ENCODE data around the gene UNC5C.

Gene UNC5C

DNA sequence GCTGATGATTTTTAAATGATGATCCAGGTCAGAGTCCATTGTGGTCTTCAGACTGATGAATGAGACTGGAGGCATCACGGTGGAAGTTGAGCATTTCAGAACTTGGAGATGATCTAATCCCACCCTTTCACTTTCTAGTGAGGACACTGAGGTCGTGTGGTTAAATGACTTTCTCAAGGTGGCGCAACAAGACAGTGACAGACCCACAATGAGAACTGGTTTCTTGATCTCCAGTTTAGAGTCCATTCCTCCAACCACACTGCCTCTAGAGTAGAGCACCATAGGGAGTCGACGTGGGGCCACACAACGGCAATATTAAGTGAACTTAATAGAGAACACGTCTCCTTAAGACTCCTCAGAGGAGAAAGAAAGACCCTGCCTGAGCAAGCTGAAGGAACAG is 381.0 kb downstream of the UNC5C start:
- TF ChIP-seq, protein P1, sequence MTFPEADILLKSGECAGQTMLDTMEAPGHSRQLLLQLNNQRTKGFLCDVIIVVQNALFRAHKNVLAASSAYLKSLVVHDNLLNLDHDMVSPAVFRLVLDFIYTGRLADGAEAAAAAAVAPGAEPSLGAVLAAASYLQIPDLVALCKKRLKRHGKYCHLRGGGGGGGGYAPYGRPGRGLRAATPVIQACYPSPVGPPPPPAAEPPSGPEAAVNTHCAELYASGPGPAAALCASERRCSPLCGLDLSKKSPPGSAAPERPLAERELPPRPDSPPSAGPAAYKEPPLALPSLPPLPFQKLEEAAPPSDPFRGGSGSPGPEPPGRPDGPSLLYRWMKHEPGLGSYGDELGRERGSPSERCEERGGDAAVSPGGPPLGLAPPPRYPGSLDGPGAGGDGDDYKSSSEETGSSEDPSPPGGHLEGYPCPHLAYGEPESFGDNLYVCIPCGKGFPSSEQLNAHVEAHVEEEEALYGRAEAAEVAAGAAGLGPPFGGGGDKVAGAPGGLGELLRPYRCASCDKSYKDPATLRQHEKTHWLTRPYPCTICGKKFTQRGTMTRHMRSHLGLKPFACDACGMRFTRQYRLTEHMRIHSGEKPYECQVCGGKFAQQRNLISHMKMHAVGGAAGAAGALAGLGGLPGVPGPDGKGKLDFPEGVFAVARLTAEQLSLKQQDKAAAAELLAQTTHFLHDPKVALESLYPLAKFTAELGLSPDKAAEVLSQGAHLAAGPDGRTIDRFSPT (tag by site-specific recombination; IDR thresholded peaks at IDR 0.05), result no peak
- TF ChIP-seq CTCF (tag by site-specific recombination; IDR thresholded peaks at IDR 0.05), result 0 out of 2 replicates have a peak, but pooled peaks have one; percentile 16
- CTCF ChIA-PET, result interaction anchor here (0.7 kb wide), 2 partner anchors 341 to 1019 kb away, joined by 3 to 4 read pairs; no protein-coding TSS in a partner anchor
- no peak overlapping the region for H3K27ac ChIP-seq (ENCODE audit: extremely low read depth, low read depth, low read length)
- H3K9me3 ChIP-seq (ENCODE audit: control insufficient read depth, insufficient read depth, low read depth, low read length), result no peaks in the 10 kb centered on the region
- POLR2A ChIA-PET, result no interaction called here
- no peak overlapping the region for H3K4me3 ChIP-seq (ENCODE audit: low read depth, low read length)
- peaks cover 0 to 12% of the 10 kb centered on the region in 2 experiments; a peak in 1 of 3 replicates for H3K36me3 ChIP-seq (ENCODE audit: control insufficient read depth in 2 of 2, insufficient read depth in 1 of 2, low read length in 2 of 2)
- no peaks in the 10 kb centered on the region for H3K4me1 ChIP-seq (ENCODE audit: control insufficient read depth, insufficient read depth, low read length)

GRCh38 chr4:95165926-95166524 is 382.7 kb downstream of the UNC5C start:
- H3K27ac ChIP-seq (ENCODE audit: extremely low read depth, low read depth, low read length), result no peak overlapping the region
- no peaks in the 10 kb centered on the region for H3K9me3 ChIP-seq (ENCODE audit: control insufficient read depth, insufficient read depth, low read depth, low read length)
- TF ChIP-seq TCF7L2 (IDR thresholded peaks at IDR 0.05; ENCODE audit: borderline replicate concordance, low read depth, low read length) (no peak), ZNF768 (tag by site-specific recombination; IDR thresholded peaks at IDR 0.05) (no peak), ZNF530 (tag by site-specific recombination; IDR thresholded peaks at IDR 0.05; ENCODE audit: low read depth) (no peak), ZNF596 (tag by site-specific recombination; IDR thresholded peaks at IDR 0.05) (no peak), ZNF660 (tag by site-specific recombination; IDR thresholded peaks at IDR 0.05) (0 out of 2 replicates have a peak, but pooled peaks have one; percentile 24), SCRT2 (tag by site-specific recombination; IDR thresholded peaks at IDR 0.05) (peak; percentile 47; the same call in 1 of the 2 replicates), ZNF654 (tag by site-specific recombination; IDR thresholded peaks at IDR 0.05; ENCODE audit: low read depth) (peak; percentile 74)
- TF ChIP-seq, protein P2, sequence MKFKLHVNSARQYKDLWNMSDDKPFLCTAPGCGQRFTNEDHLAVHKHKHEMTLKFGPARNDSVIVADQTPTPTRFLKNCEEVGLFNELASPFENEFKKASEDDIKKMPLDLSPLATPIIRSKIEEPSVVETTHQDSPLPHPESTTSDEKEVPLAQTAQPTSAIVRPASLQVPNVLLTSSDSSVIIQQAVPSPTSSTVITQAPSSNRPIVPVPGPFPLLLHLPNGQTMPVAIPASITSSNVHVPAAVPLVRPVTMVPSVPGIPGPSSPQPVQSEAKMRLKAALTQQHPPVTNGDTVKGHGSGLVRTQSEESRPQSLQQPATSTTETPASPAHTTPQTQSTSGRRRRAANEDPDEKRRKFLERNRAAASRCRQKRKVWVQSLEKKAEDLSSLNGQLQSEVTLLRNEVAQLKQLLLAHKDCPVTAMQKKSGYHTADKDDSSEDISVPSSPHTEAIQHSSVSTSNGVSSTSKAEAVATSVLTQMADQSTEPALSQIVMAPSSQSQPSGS (tag by site-specific recombination; IDR thresholded peaks at IDR 0.05; ENCODE audit: low read depth), result no peak
- CTCF ChIA-PET, result interaction anchor here (0.6 to 1.5 kb wide), 12 partner anchors 12 to 1601 kb away, joined by 3 to 6 read pairs (median 3); no protein-coding TSS in a partner anchor
- POLR2A ChIA-PET, result no interaction called here
- peaks cover 0 to 12% of the 10 kb centered on the region in 2 experiments; a peak in 1 of 3 replicates for H3K36me3 ChIP-seq (ENCODE audit: control insufficient read depth in 2 of 2, insufficient read depth in 1 of 2, low read length in 2 of 2)
- no peaks in the 10 kb centered on the region for H3K4me1 ChIP-seq (ENCODE audit: control insufficient read depth, insufficient read depth, low read length)
- no peak overlapping the region for H3K4me3 ChIP-seq (ENCODE audit: low read depth, low read length)

DNA sequence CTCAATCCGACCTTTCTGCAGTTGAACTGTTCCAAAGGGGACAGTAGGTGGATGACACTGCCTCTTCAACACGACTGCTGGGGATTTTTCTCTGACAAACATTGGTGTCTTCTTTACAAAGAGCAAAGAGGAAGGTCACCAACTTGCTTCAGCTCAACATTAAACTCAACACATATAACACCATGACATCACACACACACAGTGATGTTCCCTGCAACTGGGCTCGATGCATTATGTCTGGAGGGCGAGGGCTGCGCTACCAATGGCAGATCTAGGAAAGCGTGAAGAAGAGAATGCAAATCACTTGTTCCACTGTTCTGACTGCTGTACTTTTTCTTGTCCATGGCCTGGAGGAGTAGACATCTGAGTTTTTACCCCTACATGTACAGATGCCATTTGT is 385.9 kb downstream of the UNC5C start:
- no peaks in the 10 kb centered on the region for H3K4me1 ChIP-seq (ENCODE audit: control insufficient read depth, insufficient read depth, low read length)
- no peak overlapping the region for H3K27ac ChIP-seq (ENCODE audit: extremely low read depth, low read depth, low read length)
- H3K9me3 ChIP-seq (ENCODE audit: control insufficient read depth, insufficient read depth, low read depth, low read length), result no peaks in the 10 kb centered on the region
- ChIA-PET POLR2A (no interaction called here), CTCF (no interaction called here)
- no peak overlapping the region for H3K4me3 ChIP-seq (ENCODE audit: low read depth, low read length)
- TF ChIP-seq ZNF621 (tag by site-specific recombination; IDR thresholded peaks at IDR 0.05) (no peak), ZNF155 (tag by site-specific recombination; IDR thresholded peaks at IDR 0.05) (no peak), ZNF521 (tag by site-specific recombination; IDR thresholded peaks at IDR 0.05) (no peak), ZXDB (tag by site-specific recombination; IDR thresholded peaks at IDR 0.05) (no peak), ZNF16 (tag by site-specific recombination; IDR thresholded peaks at IDR 0.05; ENCODE audit: low read depth) (no peak), ZNF311 (tag by site-specific recombination; IDR thresholded peaks at IDR 0.05; ENCODE audit: borderline replicate concordance) (no peak), ZNF513 (tag by site-specific recombination; IDR thresholded peaks at IDR 0.05) (no peak), ZNF837 (tag by site-specific recombination; IDR thresholded peaks at IDR 0.05) (no peak)
- no peaks in the 10 kb centered on the region for H3K36me3 ChIP-seq (ENCODE audit: control insufficient read depth in 2 of 2, insufficient read depth in 1 of 2, low read length in 2 of 2)

Data from HEK293 (cell line).